SK-N-SH (cell line): ENCODE measurements around the gene SLC9C1. TPM values are rescaled to one million over a fixed set of nuclear protein-coding genes. Genes with fewer than 3 reads are reported as not detected.

Experiments
- CTCF ChIA-PET: fragments of 300-600, 350-600 bp; formaldehyde crosslinking; extraction: SDS; loops from one replicate; lab custom pipeline; 2021; lab: Yijun Ruan, JAX
- POLR2A ChIA-PET: fragments of 350-600 bp; sonication (Branson Sonifier 250); formaldehyde crosslinking; extraction: SDS; loops from one replicate; lab custom pipeline; 2020; ENCODE audit warnings: antibody characterized with exemption, inconsistent platforms; lab: Yijun Ruan, JAX
- DNase-seq: peaks from one replicate; pipeline ENCODE4 v3.0.0; 2012
- H2AFZ ChIP-seq: fragments of 200-600 bp; sonication (generic); 2 replicates; pipeline ENCODE4 v1.8.1; 2016; ENCODE audit warnings: antibody characterized with exemption, mild to moderate bottlenecking, low read depth
- H3F3A ChIP-seq: fragments of 200-600 bp; sonication (generic); replicated peaks from 2 replicates; pipeline ENCODE3; 2016; ENCODE audit warnings: antibody characterized with exemption, mild to moderate bottlenecking; ENCODE audit not compliant: insufficient read depth
- H3K27ac ChIP-seq, 2 experiments: fragments of 200-500 bp in 1 of 2; fragments of 200-600 bp in 1 of 2; sonication (Bioruptor generic) in 1 of 2; sonication (generic), shearing (Covaris generic) in 1 of 2; 2 replicates each; pipeline versions ENCODE4 v1.5.1 to v1.6.1; 2014 to 2016; ENCODE audit warnings: low read depth in 2 of 2, inconsistent platforms in 1 of 2, low read length in 1 of 2, mild to moderate bottlenecking in 1 of 2, mixed read lengths in 1 of 2
- H3K27me3 ChIP-seq: fragments of 200-600 bp; sonication (generic), shearing (Covaris generic); 2 replicates; pipeline ENCODE4 v1.6.1; 2016; ENCODE audit warnings: mixed run types; ENCODE audit not compliant: insufficient read depth
- H3K36me3 ChIP-seq, 2 experiments: fragments of 200-500 bp in 1 of 2; fragments of 200-600 bp in 1 of 2; sonication (Bioruptor generic) in 1 of 2; sonication (generic) in 1 of 2; replicated peaks in 1 of 2; 2 replicates each; pipeline versions ENCODE3 to v1.5.1; 2014 to 2016; ENCODE audit warnings: low read length in 1 of 2, mild to moderate bottlenecking in 1 of 2; ENCODE audit not compliant: insufficient read depth in 2 of 2, control insufficient read depth in 1 of 2
- H3K4me1 ChIP-seq, 2 experiments: fragments of 200-500 bp in 1 of 2; fragments of 200-600 bp in 1 of 2; sonication (Bioruptor generic) in 1 of 2; sonication (generic), shearing (Covaris generic) in 1 of 2; 2 replicates each; pipeline versions ENCODE4 v1.5.1 to v1.6.1; 2014 to 2016; ENCODE audit warnings: low read depth in 1 of 2, low read length in 1 of 2, mixed run types in 1 of 2; ENCODE audit not compliant: insufficient read depth in 2 of 2, control insufficient read depth in 1 of 2
- H3K4me2 ChIP-seq: fragments of 200-600 bp; sonication (generic), shearing (Covaris generic); 2 replicates; pipeline ENCODE4 v1.6.1; 2017; ENCODE audit warnings: mixed run types
- H3K4me3 ChIP-seq, 2 experiments: fragments of 200-500 bp in 1 of 2; fragments of 200-600 bp in 1 of 2; sonication (Bioruptor generic) in 1 of 2; sonication (generic), shearing (Covaris generic) in 1 of 2; 2 replicates each; pipeline versions ENCODE4 v1.5.1 to v1.8.1; 2014 to 2016; ENCODE audit warnings: low read depth in 2 of 2, inconsistent platforms in 1 of 2, low read length in 1 of 2, mild to moderate bottlenecking in 1 of 2, mixed read lengths in 1 of 2, moderate library complexity in 1 of 2
- H3K79me2 ChIP-seq: fragments of 200-600 bp; sonication (generic); 2 replicates; pipeline ENCODE4 v1.8.1; 2017; ENCODE audit warnings: mild to moderate bottlenecking; ENCODE audit not compliant: insufficient read depth
- H3K9ac ChIP-seq: fragments of 200-600 bp; sonication (generic); 2 replicates; pipeline ENCODE4 v1.6.1; 2017; ENCODE audit warnings: mixed run types
- H3K9me2 ChIP-seq: fragments of 200-600 bp; sonication (generic); 2 replicates; pipeline ENCODE4 v1.6.1; 2017; ENCODE audit warnings: mixed run types
- H3K9me3 ChIP-seq: fragments of 200-600 bp; sonication (generic); 2 replicates; pipeline ENCODE4 v1.6.1; 2017; ENCODE audit warnings: mixed run types, mild to moderate bottlenecking, moderate library complexity
- H4K20me1 ChIP-seq: fragments of 200-600 bp; sonication (generic); 2 replicates; pipeline ENCODE4 v1.6.1; 2017; ENCODE audit warnings: mild to moderate bottlenecking, mixed run types; ENCODE audit not compliant: insufficient read depth
- CTCF ChIP-seq: fragments of 200-600 bp; sonication (generic); IDR thresholded peaks from 2 replicates; pipeline ENCODE4 v1.6.1; 2017; ENCODE audit warnings: antibody characterized with exemption, mild to moderate bottlenecking, moderate library complexity
- FOSL2 ChIP-seq: IDR thresholded peaks from 2 replicates; pipeline ENCODE4 v1.4.0; 2012; ENCODE audit warnings: low read depth, mild to moderate bottlenecking, moderate library complexity, borderline replicate concordance
- GATA2 ChIP-seq: sonication (generic); formaldehyde crosslinking; IDR thresholded peaks from 2 replicates; pipeline ENCODE4 v1.5.0; 2020; ENCODE audit warnings: mild to moderate bottlenecking, missing genetic modification reagents
- MXI1 ChIP-seq: IDR thresholded peaks from 2 replicates; pipeline ENCODE4 v1.6.1; 2012; ENCODE audit warnings: mild to moderate bottlenecking, low read depth, low read length, improper control_type of control experiment
- RAD21 ChIP-seq: IDR thresholded peaks from 2 replicates; pipeline ENCODE4 v1.6.1; 2012; ENCODE audit warnings: mild to moderate bottlenecking, low read length
- RCOR1 ChIP-seq: fragments of 150-350 bp; IDR thresholded peaks from 2 replicates; pipeline ENCODE4 v1.6.1; 2017; ENCODE audit warnings: antibody characterized with exemption, low read length
- RFX5 ChIP-seq: IDR thresholded peaks from 2 replicates; pipeline ENCODE4 v1.6.1; 2012; ENCODE audit warnings: mild to moderate bottlenecking, improper control_type of control experiment, low read length
- RXRA ChIP-seq: IDR thresholded peaks from 2 replicates; pipeline ENCODE4 v1.4.0; 2012; ENCODE audit warnings: low read depth, mild to moderate bottlenecking, borderline replicate concordance
- TAF1 ChIP-seq: IDR thresholded peaks from 2 replicates; pipeline ENCODE4 v1.6.1; 2012; ENCODE audit warnings: low read depth, mild to moderate bottlenecking, low read length, moderate library complexity, borderline replicate concordance
- WGBS: methylation state at CpG from one replicate; pipeline ENCODE4 v1.1.6; 2017; ENCODE audit warnings: low lambda C conversion rate; 5-methylcytosine and 5-hydroxymethylcytosine counted together
- polyA plus RNA-seq, 3 experiments: library from polyadenylated mRNA; depleted of rRNA; stranded (reverse); fragments of >200 nt; gene quantifications; 2 replicates each; pipeline ENCODE4 v1.2.3, GENCODE V29; 2012

SLC9C1 gene
- polyA plus RNA-seq, 1 of the 3 experiments (the other 2 are of a cell fraction): not detected

- ChIA-PET CTCF (interaction anchor here (0.6 to 3.5 kb wide), 17 partner anchors 10 to 229 kb away, joined by 3 to 32 read pairs (median 4); partner anchors contain the start of genes ATG3, SLC35A5 and SLC9C1), POLR2A (interaction anchor here (0.6 to 2.5 kb wide), 15 partner anchors 10 to 658 kb away, joined by 3 to 20 read pairs (median 5); partner anchors contain the start of genes ATG3, GTPBP8, SLC35A5 and SLC9C1)
- Histone ChIP-seq H3K27me3 (no peaks in the 10 kb centered on the region; the same call in 1 of the 2 replicates), H3K36me3 (no peaks in the 10 kb centered on the region), H3K4me2 (peak within 1 kb of the TSS; percentile 91), H3K9ac (peak within 1 kb of the TSS; percentile 35; the same call in 1 of the 2 replicates), H2AFZ (peak within 1 kb of the TSS; percentile 87), H3K9me3 (no peaks in the 10 kb centered on the region), H4K20me1 (no peaks in the 10 kb centered on the region), H3K79me2 (no peaks in the 10 kb centered on the region), H3K4me3 (peak within 1 kb of the TSS; percentile 57 to 74), H3K4me1 (peaks cover 0 to 2% of the 10 kb centered on the region in 2 experiments; a peak in 2 of 4 replicates), H3F3A (no peaks in the 10 kb centered on the region), H3K27ac (peak within 1 kb of the TSS; percentile 27 to 92; a peak in 3 of 4 replicates), H3K9me2 (no peaks in the 10 kb centered on the region)
- peak; percentile 79 for DNase-seq
- 2% methylated on average over 11 of the region's 28 CpGs for WGBS
- TF ChIP-seq CTCF: 0 out of 2 replicates have a peak, but pooled peaks have one; percentile 8
- TF ChIP-seq RAD21: no peak
- 0 out of 2 replicates have a peak, but pooled peaks have one; percentile 35 for TF ChIP-seq TAF1
- peak; percentile 13; the same call in 1 of the 2 replicates for TF ChIP-seq GATA2
- peak; percentile 40; the same call in 1 of the 2 replicates for TF ChIP-seq MXI1
Observed at GRCh38 chr3:112333002-112333380, 39.0 kb upstream of the SLC9C1 start, which contains the start of gene CD200. Gene CD200 (plus strand): TSS chr3:112333156. CDS start chr3:112333213, 57 bp downstream.

GRCh38 chr3:112331851-112332250 lies 37.8 kb upstream of the SLC9C1 start:
- Histone ChIP-seq H3K4me2 (no peak overlapping the region), H3K4me1 (peaks cover 0 to 2% of the 10 kb centered on the region in 2 experiments; a peak in 2 of 4 replicates), H3K79me2 (no peaks in the 10 kb centered on the region), H3K4me3 (no peak overlapping the region), H3K36me3 (no peaks in the 10 kb centered on the region), H3K27me3 (no peaks in the 10 kb centered on the region; the same call in 1 of the 2 replicates), H3K27ac (no peak overlapping the region), H2AFZ (no peak overlapping the region), H3K9me3 (no peaks in the 10 kb centered on the region), H3K9ac (no peak overlapping the region), H4K20me1 (no peaks in the 10 kb centered on the region), H3K9me2 (no peaks in the 10 kb centered on the region)
- WGBS: 88% methylated on average over 4 of the region's 4 CpGs
- DNase-seq: no peak
- POLR2A ChIA-PET: no interaction called here
- CTCF ChIA-PET: interaction anchor here (1.2 to 2.9 kb wide), 3 partner anchors 28 to 210 kb away, joined by 4 to 19 read pairs (median 5); no protein-coding TSS in a partner anchor
- TF ChIP-seq RAD21 (no peak), FOSL2 (no peak), RCOR1 (no peak), RFX5 (no peak), RXRA (no peak)
- TF ChIP-seq, all 33 proteins: peak for 0
- no peaks in the 10 kb centered on the region for H3F3A ChIP-seq
